Memory B cell (primary cell): Measurements from ENCODE around the gene TPM2.
A peak's percentile ranks its signal among the peaks of the same experiment; 100 is the strongest.

Experiments
- ATAC-seq: fragments of 150-1000 bp; cut with Tn5 transposase; 2 replicates; pipeline ENCODE4 v1.10.0; 2021; ENCODE audit warnings: low read depth, mild to moderate bottlenecking, moderate library complexity
- DNase-seq, 2 donors: peaks; one replicate each; pipeline ENCODE4 v3.0.0; 2022; ENCODE audit warnings: low spot score in 2 of 2
- H3K27ac Mint-ChIP-seq: one replicate; pipeline ENCODE4 v1.8.0; 2022; ENCODE audit warnings: mild to moderate bottlenecking, moderate library complexity, mixed read lengths
- H3K27me3 Mint-ChIP-seq: one replicate; pipeline ENCODE4 v1.8.0; 2022; ENCODE audit warnings: mixed read lengths
- H3K36me3 Mint-ChIP-seq: one replicate; pipeline ENCODE4 v1.8.0; 2022; ENCODE audit warnings: mild to moderate bottlenecking, mixed read lengths
- H3K4me1 Mint-ChIP-seq: one replicate; pipeline ENCODE4 v1.8.0; 2022; ENCODE audit warnings: mixed read lengths
- H3K4me3 Mint-ChIP-seq: one replicate; pipeline ENCODE4 v1.8.0; 2022; ENCODE audit warnings: mild to moderate bottlenecking, moderate library complexity, mixed read lengths
- H3K9me3 Mint-ChIP-seq: one replicate; pipeline ENCODE4 v1.8.0; 2022; ENCODE audit warnings: mixed read lengths

TPM2 gene

DNA sequence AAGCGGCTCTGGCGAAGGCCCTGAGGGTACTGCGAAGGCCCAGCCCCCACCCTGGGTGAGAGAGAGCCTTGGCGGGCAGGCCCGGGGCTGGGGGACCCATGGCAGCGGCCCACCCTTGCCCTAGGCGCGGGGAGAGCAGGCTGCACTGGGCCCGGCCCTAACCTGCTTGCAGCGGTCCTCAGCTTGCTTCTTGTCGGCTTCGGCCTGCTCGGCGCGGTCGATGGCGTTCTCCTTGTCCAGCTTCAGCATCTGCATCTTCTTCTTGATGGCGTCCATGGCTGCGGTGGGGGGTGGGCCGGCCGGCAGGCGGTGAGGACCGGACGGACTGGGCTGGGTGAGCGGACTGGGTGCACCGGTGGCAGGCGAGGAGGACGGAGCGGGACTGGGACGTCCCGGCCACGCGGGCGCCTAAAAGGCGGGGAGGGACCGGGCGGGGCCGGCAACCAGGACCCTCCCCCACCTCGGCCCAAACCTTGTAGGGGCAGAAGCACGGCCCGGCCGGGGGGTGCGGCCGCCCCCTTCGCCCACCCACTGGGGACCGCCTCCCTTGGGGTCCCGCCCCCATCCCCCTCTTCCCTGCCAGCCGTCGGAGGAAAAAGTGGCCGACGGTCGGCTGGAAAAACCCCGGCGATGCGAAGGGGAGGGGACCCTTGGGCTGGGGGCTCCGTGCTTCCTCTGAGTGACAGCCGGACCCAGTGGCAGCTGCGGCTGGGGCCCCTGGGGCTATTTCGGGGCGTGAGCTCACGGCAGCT lies at the start of gene TPM2:
TPM2 (minus strand) TSS at position 384 of the 752 bp plus-strand sequence; CDS start at position 276, 108 bp downstream.
- peak within 1 kb of the TSS; percentile 79 for H3K27ac Mint-ChIP-seq
- DNase-seq, result no peak
- H3K4me1 Mint-ChIP-seq, result peaks cover 7% of the 10 kb centered on the region
- no peaks in the 10 kb centered on the region for H3K36me3 Mint-ChIP-seq
- H3K27me3 Mint-ChIP-seq, result no peaks in the 10 kb centered on the region
- peak within 1 kb of the TSS; percentile 95 for H3K4me3 Mint-ChIP-seq
- peak; percentile 27 for ATAC-seq
- H3K9me3 Mint-ChIP-seq, result no peaks in the 10 kb centered on the region

DNA sequence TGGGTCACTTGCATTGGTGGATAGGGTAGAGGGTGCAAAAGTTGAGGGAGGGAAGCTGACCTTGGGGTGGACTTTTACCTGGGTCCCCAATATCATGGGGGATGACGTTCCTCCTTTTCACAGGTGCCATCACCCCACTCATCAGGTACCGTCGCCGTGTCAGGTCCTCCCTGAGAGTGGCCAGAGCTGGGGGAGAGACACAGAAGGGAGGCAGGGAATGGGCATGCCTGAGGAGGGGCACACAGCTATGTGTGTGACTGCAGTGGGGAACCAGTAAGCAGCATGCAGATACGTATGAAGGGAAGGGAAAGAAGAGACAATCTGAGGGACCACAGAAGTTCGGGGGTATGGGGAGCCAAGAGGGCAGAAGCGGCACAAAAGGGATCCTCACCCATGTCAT lies 49.2 kb upstream of the TPM2 start:
- ATAC-seq, result no peak
- DNase-seq, result no peak
- Mint-ChIP-seq H3K4me3 (no peak overlapping the region), H3K27ac (no peak overlapping the region), H3K4me1 (peaks cover 13% of the 10 kb centered on the region), H3K9me3 (no peaks in the 10 kb centered on the region), H3K27me3 (no peaks in the 10 kb centered on the region), H3K36me3 (peaks cover 37% of the 10 kb centered on the region)

DNA sequence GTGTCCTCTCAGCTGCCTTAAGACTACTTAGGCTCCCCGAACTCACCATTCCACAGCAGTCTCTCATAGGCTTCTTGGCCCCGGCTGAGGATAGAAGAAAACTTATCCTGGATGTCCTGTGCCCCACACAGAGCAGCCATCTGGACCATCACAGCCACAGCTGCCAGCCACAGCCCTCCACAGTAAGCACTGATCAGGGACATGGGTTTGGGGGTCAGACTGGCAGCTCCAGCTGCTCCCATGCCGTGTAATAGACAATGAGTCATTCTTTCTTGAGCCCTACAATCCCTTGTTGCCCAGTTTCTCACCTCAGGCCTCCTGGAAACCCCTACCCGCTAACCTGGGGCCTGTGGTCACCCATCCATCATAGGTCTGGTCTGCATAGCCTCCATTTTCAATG lies 48.5 kb upstream of the TPM2 start:
- ATAC-seq (no peak), DNase-seq (no peak)
- Mint-ChIP-seq H3K9me3 (no peaks in the 10 kb centered on the region), H3K27me3 (no peaks in the 10 kb centered on the region), H3K4me1 (peaks cover 10% of the 10 kb centered on the region), H3K27ac (peak overlapping the region; percentile 42), H3K4me3 (no peak overlapping the region), H3K36me3 (peaks cover 33% of the 10 kb centered on the region)

DNA sequence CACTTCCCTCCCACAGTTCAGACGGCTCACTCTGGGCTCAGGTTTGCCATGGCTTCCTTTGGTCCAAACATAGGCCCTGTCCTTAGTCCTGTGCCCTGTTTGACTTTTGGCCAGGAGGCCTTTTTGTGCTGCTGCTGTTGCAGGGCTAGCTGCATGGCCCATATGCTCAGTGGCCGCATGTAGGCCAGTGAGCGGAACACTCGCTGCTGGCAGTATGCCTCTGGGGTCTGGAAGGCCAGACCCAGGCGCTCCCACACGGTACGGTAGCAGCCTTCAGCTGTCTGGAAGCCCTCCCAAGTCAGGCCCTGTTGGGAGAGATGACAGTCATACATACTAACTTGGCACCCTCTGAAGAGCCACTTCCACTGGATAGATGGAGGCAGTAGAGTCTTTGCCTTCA lies 47.4 kb upstream of the TPM2 start:
- no peaks in the 10 kb centered on the region for H3K9me3 Mint-ChIP-seq
- peaks cover 26% of the 10 kb centered on the region for H3K36me3 Mint-ChIP-seq
- H3K27ac Mint-ChIP-seq, result peak overlapping the region; percentile 57
- no peaks in the 10 kb centered on the region for H3K27me3 Mint-ChIP-seq
- H3K4me3 Mint-ChIP-seq, result no peak overlapping the region
- DNase-seq (no peak), ATAC-seq (no peak)
- peaks cover 14% of the 10 kb centered on the region for H3K4me1 Mint-ChIP-seq

DNA sequence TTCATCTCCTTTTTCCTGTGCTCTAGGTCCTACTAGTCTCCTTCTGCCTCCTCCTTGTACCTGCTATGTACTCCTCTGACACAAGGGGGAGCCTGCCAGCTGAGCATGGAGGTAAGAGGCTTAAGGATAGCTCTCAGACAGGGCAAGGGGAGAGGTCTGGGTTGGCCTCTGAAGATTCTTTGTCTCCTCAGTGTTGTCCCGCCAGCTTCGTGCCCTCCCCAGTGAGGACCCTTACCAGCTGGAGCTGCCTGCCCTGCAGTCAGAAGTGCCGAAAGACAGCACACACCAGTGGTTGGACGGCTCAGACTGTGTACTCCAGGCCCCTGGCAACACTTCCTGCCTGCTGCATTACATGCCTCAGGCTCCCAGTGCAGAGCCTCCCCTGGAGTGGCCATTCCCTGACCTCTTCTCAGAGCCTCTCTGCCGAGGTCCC lies 46.5 kb upstream of the TPM2 start:
- Mint-ChIP-seq H3K4me3 (no peak overlapping the region), H3K36me3 (peaks cover 22% of the 10 kb centered on the region), H3K4me1 (peaks cover 18% of the 10 kb centered on the region), H3K27me3 (no peaks in the 10 kb centered on the region), H3K27ac (no peak overlapping the region), H3K9me3 (no peaks in the 10 kb centered on the region)
- no peak for ATAC-seq
- DNase-seq, result peak; percentile 59 to 67

DNA sequence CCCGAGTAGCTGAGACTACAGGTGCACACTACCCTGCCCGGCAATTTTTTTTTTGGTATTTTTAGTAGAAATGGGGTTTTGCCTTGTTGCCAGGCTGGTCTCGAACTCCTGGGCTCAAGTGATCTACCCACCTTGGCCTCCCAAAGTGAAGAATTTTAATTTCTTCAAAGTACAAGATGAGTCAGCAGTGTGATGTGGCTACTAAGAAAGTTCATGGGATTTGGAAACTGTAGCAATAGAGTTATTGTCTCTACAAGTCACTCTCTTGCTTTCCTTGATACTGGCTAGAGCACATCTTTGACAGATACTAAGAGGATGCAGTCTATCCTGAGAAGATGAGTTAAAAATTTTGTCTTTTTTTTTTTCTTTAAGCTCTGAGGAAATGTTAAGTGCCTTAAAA lies 44.4 kb upstream of the TPM2 start:
- H3K27ac Mint-ChIP-seq, result no peak overlapping the region
- DNase-seq (no peak), ATAC-seq (no peak)
- H3K4me1 Mint-ChIP-seq, result peaks cover 21% of the 10 kb centered on the region
- no peaks in the 10 kb centered on the region for H3K9me3 Mint-ChIP-seq
- peaks cover 18% of the 10 kb centered on the region for H3K36me3 Mint-ChIP-seq
- H3K4me3 Mint-ChIP-seq, result no peak overlapping the region
- H3K27me3 Mint-ChIP-seq, result no peaks in the 10 kb centered on the region

DNA sequence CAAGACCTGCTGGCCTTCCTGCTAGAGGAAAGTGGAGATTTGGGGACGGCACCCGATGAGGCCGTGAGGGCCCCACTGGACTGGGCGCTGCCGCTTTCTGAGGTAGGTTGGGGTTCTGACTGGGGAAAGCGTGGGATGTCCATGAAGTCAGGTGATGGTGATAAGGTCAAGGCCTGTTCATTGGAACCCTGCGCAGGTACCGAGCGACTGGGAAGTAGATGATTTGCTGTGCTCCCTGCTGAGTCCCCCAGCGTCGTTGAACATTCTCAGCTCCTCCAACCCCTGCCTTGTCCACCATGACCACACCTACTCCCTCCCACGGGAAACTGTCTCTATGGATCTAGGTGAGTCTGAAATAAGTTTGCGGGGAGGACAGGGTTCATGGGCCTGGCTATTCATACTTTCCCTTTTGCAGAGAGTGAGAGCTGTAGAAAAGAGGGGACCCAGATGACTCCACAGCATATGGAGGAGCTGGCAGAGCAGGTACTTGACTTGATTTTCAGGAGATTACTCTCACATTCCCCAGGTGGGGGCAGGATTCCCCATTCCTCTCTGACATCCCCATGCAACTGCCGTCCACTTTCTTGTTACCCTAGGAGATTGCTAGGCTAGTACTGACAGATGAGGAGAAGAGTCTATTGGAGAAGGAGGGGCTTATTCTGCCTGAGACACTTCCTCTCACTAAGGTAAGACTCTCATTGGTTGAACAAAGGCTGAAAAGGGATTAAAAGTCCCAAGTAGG lies 43.2 kb upstream of the TPM2 start:
- ATAC-seq (no peak), DNase-seq (no peak)
- Mint-ChIP-seq H3K9me3 (no peaks in the 10 kb centered on the region), H3K27ac (peak overlapping the region; percentile 89), H3K4me3 (peak overlapping the region; percentile 95), H3K27me3 (no peaks in the 10 kb centered on the region), H3K36me3 (peaks cover 10% of the 10 kb centered on the region), H3K4me1 (peaks cover 18% of the 10 kb centered on the region)

DNA sequence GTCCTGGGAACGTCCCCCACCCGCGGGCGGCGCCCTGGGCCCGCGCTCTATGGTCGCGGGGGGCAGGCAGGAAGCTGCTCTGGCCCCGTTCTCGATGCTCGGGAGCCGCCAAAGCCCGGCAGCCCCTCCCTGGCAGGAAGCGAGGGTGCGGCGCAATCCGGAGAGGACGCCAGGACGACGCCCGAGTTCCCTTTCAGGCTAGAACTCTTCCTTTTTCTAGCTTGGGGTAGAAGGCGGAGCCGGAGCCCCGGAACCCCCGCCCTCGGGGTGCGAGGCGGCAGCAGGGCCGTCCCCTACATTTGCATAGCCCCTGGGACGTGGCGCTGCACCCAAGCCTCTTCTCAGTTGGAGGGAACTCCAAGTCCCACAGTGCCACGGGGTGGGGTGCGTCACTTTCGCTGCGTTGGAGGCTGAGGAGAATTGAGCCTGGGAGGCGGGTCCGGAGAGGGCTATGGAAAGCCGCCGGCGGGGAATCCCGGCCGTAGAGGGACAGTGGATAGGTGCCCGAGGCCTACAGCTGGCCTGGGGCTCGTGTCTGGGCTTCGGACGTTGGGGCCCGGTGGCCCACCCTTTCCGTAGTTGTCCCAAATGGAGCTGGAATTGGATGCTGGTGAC lies 42.6 kb upstream of the TPM2 start, which contains the start of the genes CREB3 and TLN1:
CREB3 (plus strand) TSS at position 482 of the 615 bp plus-strand sequence; CDS start at position 589, 107 bp downstream.
TLN1 (minus strand) TSS at position 11 of the 615 bp plus-strand sequence. CDS start 6,501 bp downstream, outside the sequence.
- DNase-seq (peak; percentile 93 to 96), ATAC-seq (peak; percentile 87)
- H3K4me3 Mint-ChIP-seq, result peak within 1 kb of the TSS; percentile 95
- peak within 1 kb of the TSS; percentile 89 for H3K27ac Mint-ChIP-seq
- peaks cover 8% of the 10 kb centered on the region for H3K36me3 Mint-ChIP-seq
- no peaks in the 10 kb centered on the region for H3K9me3 Mint-ChIP-seq
- H3K4me1 Mint-ChIP-seq, result peaks cover 15% of the 10 kb centered on the region
- H3K27me3 Mint-ChIP-seq, result no peaks in the 10 kb centered on the region

DNA sequence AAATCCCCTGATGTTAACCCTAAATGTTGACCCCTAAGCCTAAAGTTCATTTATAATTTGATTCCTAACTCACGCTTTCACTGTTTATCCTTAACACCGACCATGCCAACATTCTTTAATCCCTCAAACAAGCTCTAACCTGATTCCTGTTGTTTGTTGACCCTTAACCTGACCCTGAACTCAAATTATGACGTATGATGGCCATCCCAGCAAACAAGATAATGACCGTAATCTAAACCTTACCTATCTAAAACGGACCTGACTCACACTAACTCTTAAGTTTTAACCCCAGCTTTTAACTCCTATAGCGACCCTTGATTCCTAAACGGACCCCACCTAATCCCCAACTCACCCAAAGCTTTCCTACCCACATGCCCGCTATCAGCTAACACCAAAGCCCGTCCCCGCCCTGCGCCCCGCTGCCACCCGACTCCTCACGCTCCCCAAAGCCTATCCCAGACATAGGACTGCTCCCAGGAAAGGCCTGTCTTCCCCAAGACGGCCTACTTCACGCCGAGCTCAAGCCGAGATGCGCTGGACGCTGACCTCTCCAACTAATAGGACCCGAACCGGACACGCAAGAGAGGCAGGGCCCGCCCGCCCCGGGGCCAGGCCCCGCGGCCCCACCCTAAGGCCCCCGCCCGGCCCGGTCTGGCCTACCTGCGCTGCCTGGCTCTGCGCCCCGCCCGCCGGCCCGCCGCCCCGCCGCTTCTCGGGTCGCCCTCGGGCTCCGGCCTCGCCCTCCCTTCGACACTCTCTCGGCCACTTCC lies 41.9 kb upstream of the TPM2 start:
- H3K27me3 Mint-ChIP-seq, result no peaks in the 10 kb centered on the region
- ATAC-seq (no peak), DNase-seq (no peak)
- peaks cover 8% of the 10 kb centered on the region for H3K36me3 Mint-ChIP-seq
- H3K27ac Mint-ChIP-seq, result peak overlapping the region; percentile 89
- peaks cover 14% of the 10 kb centered on the region for H3K4me1 Mint-ChIP-seq
- H3K9me3 Mint-ChIP-seq, result no peaks in the 10 kb centered on the region
- H3K4me3 Mint-ChIP-seq, result peak overlapping the region; percentile 95

DNA sequence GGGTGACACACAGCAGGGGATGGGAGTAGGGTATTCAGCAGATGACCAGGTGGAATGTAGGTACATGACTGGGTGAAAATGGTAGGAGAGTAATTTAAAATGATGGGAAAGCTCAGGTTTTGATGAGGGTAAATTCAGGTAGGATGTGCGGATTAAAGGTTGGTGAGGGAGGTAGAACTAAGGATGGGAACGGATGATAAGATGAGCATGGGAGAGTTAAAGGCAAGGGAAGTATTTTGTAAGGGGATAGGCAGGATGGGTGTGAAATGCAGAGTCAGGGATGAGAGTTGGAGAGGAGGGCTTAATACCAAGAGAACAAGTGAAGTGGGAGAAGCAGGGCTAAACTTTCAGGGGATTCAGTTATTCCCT lies 40.7 kb upstream of the TPM2 start:
- no peaks in the 10 kb centered on the region for H3K27me3 Mint-ChIP-seq
- H3K4me3 Mint-ChIP-seq, result no peak overlapping the region
- peaks cover 15% of the 10 kb centered on the region for H3K4me1 Mint-ChIP-seq
- H3K36me3 Mint-ChIP-seq, result peaks cover 7% of the 10 kb centered on the region
- no peak overlapping the region for H3K27ac Mint-ChIP-seq
- H3K9me3 Mint-ChIP-seq, result no peaks in the 10 kb centered on the region
- DNase-seq, result no peak
- no peak for ATAC-seq

DNA sequence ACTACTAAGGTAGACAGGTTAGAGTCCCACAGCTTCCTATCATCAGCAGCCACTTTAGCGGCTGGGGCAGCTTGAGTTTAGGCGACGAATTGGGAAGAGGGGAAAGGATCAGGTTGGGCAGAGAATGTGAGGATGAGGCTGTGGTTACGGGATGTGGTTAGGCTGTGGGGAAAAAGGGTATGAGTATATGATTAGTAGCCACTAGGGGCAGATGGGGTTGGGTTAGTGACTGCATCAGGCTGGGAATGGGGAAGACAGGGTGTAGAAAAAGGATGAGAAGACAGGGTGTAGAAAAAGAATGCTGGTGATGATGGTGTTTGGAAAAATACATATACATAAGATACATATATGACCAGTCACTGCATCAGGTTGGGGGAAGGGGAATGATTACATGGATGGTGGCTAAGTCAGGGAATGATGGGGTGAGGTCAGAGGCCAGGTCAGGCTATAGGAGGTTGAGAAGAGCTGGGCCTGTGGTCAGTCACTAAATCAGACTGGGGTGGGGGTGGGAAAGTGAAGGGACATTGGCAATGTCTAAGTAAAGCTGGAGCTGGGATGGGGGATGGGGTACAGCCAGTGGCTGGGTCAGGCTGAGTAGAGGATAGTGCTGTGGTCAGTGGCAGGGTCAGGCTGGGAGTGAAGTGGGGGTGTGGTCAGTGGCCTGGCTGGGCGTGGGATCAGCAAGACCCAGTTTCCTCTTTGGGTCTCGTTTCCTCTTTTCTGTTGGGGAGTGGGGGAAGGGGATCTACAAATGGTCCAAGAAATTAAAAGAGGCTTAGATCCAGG lies 40.2 kb upstream of the TPM2 start:
- H3K36me3 Mint-ChIP-seq, result peaks cover 4% of the 10 kb centered on the region
- no peaks in the 10 kb centered on the region for H3K9me3 Mint-ChIP-seq
- DNase-seq (no peak), ATAC-seq (no peak)
- H3K27ac Mint-ChIP-seq, result no peak overlapping the region
- no peak overlapping the region for H3K4me3 Mint-ChIP-seq
- H3K4me1 Mint-ChIP-seq, result peaks cover 16% of the 10 kb centered on the region
- H3K27me3 Mint-ChIP-seq, result no peaks in the 10 kb centered on the region

DNA sequence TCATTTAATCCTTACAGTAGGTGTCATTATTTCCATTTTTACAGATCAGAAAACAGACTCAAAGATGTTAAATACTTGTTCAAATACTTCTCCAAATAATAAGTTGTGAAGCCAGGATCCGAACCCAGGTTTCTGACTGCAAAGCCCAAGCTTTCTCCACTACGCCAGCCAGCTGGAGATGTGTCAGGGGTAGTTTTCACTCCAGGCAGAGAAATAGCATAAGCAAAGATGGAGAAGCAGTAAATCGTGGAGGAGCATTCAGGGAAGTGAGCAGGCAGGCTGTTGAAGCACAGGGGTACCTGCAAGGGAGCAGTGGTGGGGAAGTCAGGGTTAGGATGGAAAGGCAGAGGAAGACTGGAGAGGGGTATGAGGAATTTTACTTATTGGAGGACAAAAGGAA lies 39.4 kb upstream of the TPM2 start:
- ATAC-seq, result no peak
- no peaks in the 10 kb centered on the region for H3K27me3 Mint-ChIP-seq
- no peaks in the 10 kb centered on the region for H3K9me3 Mint-ChIP-seq
- peaks cover 9% of the 10 kb centered on the region for H3K36me3 Mint-ChIP-seq
- DNase-seq, result no peak
- no peak overlapping the region for H3K4me3 Mint-ChIP-seq
- H3K4me1 Mint-ChIP-seq, result peaks cover 18% of the 10 kb centered on the region
- H3K27ac Mint-ChIP-seq, result no peak overlapping the region
